HG03103 (cell line): ENCODE data around the gene MAD1L1.
"Not testable (repeated sequence)": the region's sequence is repeated elsewhere in the genome, so short reads cannot be mapped to it uniquely, and the experiment has no call there.

Experiments used
- ATAC-seq: cut with Tn5 transposase; IDR thresholded peaks from one replicate; pipeline ENCODE4 v1.9.1; 2021; ENCODE audit warnings: low read depth; ENCODE audit not compliant: unreplicated experiment

Gene MAD1L1

DNA sequence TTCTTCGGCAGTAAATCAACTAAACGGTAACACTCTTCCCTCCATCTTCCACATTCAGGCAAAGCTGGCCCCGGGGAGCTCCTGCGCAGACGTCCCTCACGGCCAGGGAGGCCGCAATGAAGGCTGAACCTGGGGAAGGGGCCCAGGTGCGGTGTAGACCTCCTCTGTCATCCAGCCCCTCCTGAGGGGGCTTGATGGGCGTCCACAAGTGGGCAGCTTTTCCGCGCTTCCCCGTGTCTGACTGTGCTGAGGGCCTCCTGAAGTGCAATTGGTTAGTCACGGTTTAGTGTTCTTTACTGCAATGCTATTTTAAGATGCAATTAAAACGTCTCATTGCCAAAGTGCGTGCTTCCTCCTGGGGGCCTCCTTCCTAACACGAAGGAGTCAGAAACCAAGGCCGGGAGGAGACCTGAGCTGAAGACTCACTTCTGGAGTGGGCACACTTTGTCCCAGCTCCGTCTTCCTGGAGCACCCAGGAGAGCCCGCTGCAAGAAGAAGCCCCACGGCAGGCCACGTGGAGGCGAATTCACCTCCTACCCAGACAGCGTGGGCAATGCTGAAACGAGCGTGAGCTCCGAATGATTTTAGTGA lies 389.4 kb downstream of the MAD1L1 start:
- no peak for ATAC-seq

GRCh38 chr7:1842321-1843221 lies 390.2 kb downstream of the MAD1L1 start:
- no peak for ATAC-seq

DNA sequence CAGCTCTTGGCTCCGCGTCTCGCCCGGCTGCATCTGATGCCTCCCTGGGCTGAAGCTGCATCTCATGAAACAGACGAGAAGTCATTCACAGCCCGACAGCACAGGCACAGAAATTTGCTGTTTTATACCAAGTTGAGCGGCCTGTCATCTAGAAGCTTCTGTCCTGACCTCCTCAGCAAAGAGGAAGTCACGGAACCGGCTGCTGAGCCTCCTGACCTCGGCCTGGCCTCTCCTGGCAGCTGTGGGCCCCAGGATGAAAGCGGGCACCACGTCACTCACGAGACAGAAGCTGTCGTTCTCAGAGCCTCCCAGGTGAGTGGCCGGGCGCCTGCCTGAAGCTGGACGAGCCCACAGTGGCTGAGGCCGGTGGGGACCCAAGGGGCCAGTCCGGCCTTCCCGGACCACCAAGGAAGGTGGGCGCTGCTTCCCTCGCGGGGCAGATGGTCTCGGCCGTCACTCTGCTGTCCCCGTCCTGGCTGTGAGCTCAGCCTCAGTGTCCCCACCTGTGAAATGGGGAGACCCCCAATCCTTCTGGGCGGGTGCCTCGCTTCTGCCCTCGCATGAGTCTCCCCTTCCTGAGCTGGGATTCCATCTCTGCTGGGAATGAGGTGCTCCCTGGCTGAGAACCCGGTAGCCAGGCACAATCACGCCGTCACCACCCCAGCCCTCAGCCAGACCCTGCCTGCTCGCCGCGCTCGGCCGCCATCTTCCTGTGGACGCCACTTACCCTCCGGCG lies 391.3 kb downstream of the MAD1L1 start:
- not testable (repeated sequence) for ATAC-seq

GRCh38 chr7:1840744-1841143 lies 392.0 kb downstream of the MAD1L1 start:
- ATAC-seq: not testable (repeated sequence)

- no peak for ATAC-seq
Measured at GRCh38 chr7:1839701-1840100, 393.0 kb downstream of the MAD1L1 start.

GRCh38 chr7:1838911-1839531 lies 393.7 kb downstream of the MAD1L1 start:
- ATAC-seq: not testable (repeated sequence)

DNA sequence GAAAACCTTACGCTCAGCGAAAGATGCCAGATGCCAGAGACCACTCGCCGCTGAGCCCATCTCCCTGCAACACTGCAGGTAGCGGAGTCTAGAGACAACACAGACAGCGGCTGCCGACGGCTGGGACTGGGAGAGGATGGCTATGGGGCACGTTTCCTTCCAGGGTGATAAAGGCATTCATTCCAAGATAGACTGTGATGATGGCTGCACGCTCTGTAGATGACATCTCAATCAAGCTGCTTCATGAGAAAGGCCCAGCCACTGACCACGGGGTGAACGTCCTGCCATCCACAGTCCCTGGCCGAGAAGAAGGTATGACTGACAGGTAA lies 394.2 kb downstream of the MAD1L1 start:
- ATAC-seq: not testable (repeated sequence)

- ATAC-seq: not testable (repeated sequence)
Measured at GRCh38 chr7:1837696-1838543, 394.8 kb downstream of the MAD1L1 start.

GRCh38 chr7:1831933-1832535 lies 400.7 kb downstream of the MAD1L1 start:
- ATAC-seq: not testable (repeated sequence)

- ATAC-seq: not testable (repeated sequence)
Measured at GRCh38 chr7:1831471-1831870, 401.3 kb downstream of the MAD1L1 start.

- ATAC-seq: not testable (repeated sequence)
Measured at GRCh38 chr7:1829668-1830067, 403.1 kb downstream of the MAD1L1 start.

DNA sequence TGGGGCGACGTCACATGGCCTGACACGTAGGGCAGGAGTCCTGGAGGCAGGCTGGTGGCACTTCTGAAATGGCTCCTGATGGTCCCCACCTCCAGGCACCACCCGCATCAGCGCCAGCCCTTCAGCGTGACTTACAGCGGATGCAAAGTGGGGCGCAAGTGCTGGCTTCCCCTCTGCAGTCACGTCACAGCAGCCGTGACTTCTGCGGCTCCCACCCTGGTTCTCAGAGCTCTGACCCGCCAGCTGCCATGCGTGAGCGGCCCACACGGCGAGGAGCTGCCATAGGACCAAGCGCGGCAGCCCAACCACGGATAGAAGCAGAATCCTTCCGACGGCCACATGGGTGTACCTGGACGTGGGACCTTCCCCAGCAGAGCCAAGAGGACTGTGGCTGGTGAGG lies 403.6 kb downstream of the MAD1L1 start:
- ATAC-seq: no peak

- not testable (repeated sequence) for ATAC-seq
Measured at GRCh38 chr7:1828170-1828569, 404.6 kb downstream of the MAD1L1 start.

GRCh38 chr7:1827521-1827981 lies 405.2 kb downstream of the MAD1L1 start:
- not testable (repeated sequence) for ATAC-seq

DNA sequence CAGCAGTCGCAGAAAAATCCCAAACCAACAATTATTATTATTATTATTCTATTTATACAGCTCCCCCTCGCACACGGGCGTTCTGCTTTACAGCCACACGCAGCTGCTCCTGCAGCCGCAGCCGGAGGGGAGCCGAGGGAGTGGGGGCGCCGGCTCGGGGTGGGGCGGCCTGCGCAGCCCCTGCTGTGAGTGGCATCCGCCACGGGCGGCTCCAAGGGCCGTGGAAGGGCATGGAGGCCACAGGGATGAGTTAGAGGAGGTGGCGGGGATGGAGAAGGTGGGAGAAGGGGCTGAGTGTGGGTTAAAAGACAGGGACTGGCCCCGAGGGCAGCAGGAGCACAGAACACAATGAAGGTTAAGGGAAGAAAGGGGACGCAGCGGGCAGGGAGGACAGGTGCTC lies 405.8 kb downstream of the MAD1L1 start:
- ATAC-seq: not testable (repeated sequence)

- no peak for ATAC-seq
Measured at GRCh38 chr7:1825897-1826741, 406.6 kb downstream of the MAD1L1 start.

- not testable (repeated sequence) for ATAC-seq
Measured at GRCh38 chr7:1825647-1825896, 407.2 kb downstream of the MAD1L1 start.

- ATAC-seq: not testable (repeated sequence)
Measured at GRCh38 chr7:1824882-1825646, 407.7 kb downstream of the MAD1L1 start.
